Measurements from ENCODE around the gene ABCG4.

- TF ChIP-seq POLR2AphosphoS5 (IDR thresholded peaks at IDR 0.05; ENCODE audit: low read depth, low read length) (no peak), TAF1 (IDR thresholded peaks at IDR 0.05; ENCODE audit: borderline replicate concordance, insufficient read depth, low read length) (no peak), REST (IDR thresholded peaks at IDR 0.05; ENCODE audit: insufficient read depth in 1 of 2, low read depth in 2 of 2, low read length in 2 of 2) (no peak), SIN3A (IDR thresholded peaks at IDR 0.05; ENCODE audit: borderline replicate concordance, insufficient read depth, low read length) (no peak)
These were observed 29.4 kb downstream of the ABCG4 start for GRCh38 chr11:119178166-119178680.

Data from PFSK-1 (cell line).